ENCODE results near the gene MON1A. TPM values are rescaled to one million over a fixed set of nuclear protein-coding genes. Genes with fewer than 3 reads are reported as not detected.
"Not testable (repeated sequence)": the region's sequence is repeated elsewhere in the genome, so short reads cannot be mapped to it uniquely, and the experiment has no call there.

The MON1A gene
- total RNA-seq, 1 donor from 2014 or later: 12.4 TPM

DNA sequence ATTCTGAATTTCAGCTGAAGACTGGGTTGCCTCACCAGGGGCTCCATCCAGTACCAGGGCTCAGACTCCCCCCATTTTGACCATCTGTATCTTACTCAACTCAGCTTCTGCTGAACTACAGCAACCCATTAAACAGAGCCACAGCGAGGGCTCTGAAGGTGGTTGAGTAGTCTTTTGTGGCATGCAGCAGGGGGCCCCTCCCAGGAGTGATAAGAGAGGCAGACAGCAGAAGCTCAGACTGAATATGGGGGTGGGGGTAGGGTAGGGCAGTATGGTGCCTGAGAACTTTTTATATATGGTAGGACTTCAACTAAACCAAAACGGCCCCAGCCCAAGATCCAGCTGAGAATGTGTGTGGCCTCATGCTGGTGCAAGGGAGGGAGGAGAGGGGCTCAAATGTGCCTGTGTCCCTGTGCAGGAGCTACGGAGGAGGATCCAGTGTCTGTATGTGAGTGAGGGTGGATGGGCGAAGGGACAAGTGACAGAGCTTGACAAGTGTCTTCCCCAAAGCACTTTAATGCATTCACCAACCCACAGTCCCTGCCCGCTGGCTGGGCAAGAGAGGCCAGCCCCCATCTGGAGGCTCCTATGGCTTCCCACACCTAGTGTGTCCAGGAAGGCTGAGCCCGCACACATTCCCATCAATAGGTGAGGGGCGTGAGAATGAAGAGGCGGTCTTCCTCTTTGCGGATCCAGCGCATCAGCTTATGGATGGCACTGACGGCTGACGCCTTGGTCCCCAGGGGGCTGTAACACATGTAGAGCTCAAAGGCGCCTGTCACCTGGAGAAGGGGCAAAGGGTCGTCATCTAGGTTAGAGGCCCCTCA lies 21.0 kb downstream of the MON1A start:
- Histone ChIP-seq H3K4me2 (ENCODE audit: low read length) (no peak overlapping the region), H3K4me3 (ENCODE audit: insufficient read depth, low read depth, low read length) (no peak overlapping the region), H3K9me3 (ENCODE audit: insufficient read depth, low read depth, low read length) (no peaks in the 10 kb centered on the region), H3K36me3 (ENCODE audit: insufficient read depth, low read length) (peaks cover 2% of the 10 kb centered on the region), H2AFZ (ENCODE audit: low read depth, low read length) (no peak overlapping the region), H3K4me1 (ENCODE audit: insufficient read depth, low read length) (peaks cover 6% of the 10 kb centered on the region), H3K9ac (ENCODE audit: low read length) (no peak overlapping the region), H3K79me2 (ENCODE audit: insufficient read depth, low read length) (no peaks in the 10 kb centered on the region), H4K20me1 (ENCODE audit: insufficient read depth, low read length) (peaks cover 3% of the 10 kb centered on the region), H3K27me3 (ENCODE audit: insufficient read depth, low read length) (no peaks in the 10 kb centered on the region), H3K27ac (ENCODE audit: low read depth, low read length) (no peak overlapping the region)
- Mint-ChIP-seq H3K9me3 (ENCODE audit: unreplicated experiment) (peaks cover 2% of the 10 kb centered on the region), H3K4me1 (ENCODE audit: low read depth, unreplicated experiment) (peaks cover 6% of the 10 kb centered on the region), H3K27me3 (ENCODE audit: low read depth, unreplicated experiment) (peaks cover 32% of the 10 kb centered on the region), H3K36me3 (ENCODE audit: low read depth, unreplicated experiment) (peaks cover 25% of the 10 kb centered on the region), H3K4me3 (ENCODE audit: unreplicated experiment) (peak overlapping the region; percentile 8), H3K27ac (ENCODE audit: unreplicated experiment) (no peak overlapping the region)
- DNase-seq (ENCODE audit: low read depth) (no peak), FAIRE-seq (no peak)
- TF ChIP-seq EZH2 (IDR thresholded peaks at IDR 0.05; ENCODE audit: insufficient read depth, low read length): no peak

DNA sequence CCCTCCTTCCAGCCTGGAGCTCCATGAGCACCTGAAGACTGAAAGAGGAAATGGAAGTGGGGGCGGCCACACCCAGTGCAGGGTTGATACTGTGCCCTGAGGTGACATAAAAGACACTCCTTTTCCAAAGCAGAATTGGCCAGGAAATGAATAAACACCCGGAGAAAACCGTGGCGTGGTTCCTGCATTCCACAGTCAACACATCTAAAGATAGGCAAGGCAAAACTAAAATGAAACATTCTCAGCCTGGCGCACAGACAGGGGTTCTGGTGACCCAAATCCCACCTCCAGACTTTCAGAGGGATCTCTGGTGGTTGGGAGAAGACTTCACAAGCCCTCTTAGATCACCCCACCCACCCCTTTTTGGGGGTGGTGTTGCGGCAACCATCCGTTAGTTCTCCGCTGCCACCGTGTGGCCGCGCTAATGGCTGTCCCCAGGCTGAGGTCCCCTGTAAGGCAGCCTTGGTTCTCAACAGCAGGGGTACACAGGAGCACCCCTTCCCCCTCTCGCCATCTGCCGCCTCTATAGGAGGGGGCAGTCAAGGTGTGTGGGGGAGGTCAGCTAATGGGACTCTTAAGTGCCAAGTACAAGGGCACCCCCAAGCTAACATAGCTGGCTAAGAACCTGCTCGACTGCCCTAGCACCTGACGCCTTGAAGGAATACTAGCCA lies 23.4 kb downstream of the MON1A start:
- Histone ChIP-seq H3K9me3 (ENCODE audit: insufficient read depth, low read depth, low read length) (no peaks in the 10 kb centered on the region), H3K27ac (ENCODE audit: low read depth, low read length) (no peak overlapping the region), H2AFZ (ENCODE audit: low read depth, low read length) (peak overlapping the region; percentile 66), H3K36me3 (ENCODE audit: insufficient read depth, low read length) (no peaks in the 10 kb centered on the region), H4K20me1 (ENCODE audit: insufficient read depth, low read length) (peaks cover 3% of the 10 kb centered on the region), H3K27me3 (ENCODE audit: insufficient read depth, low read length) (no peaks in the 10 kb centered on the region), H3K79me2 (ENCODE audit: insufficient read depth, low read length) (no peaks in the 10 kb centered on the region), H3K4me3 (ENCODE audit: insufficient read depth, low read depth, low read length) (peak overlapping the region; percentile 48), H3K4me1 (ENCODE audit: insufficient read depth, low read length) (peaks cover 7% of the 10 kb centered on the region), H3K4me2 (ENCODE audit: low read length) (peak overlapping the region; percentile 82), H3K9ac (ENCODE audit: low read length) (peak overlapping the region; percentile 29)
- H3K36me3 Mint-ChIP-seq (ENCODE audit: low read depth, unreplicated experiment): peaks cover 13% of the 10 kb centered on the region
- peaks cover 2% of the 10 kb centered on the region for H3K9me3 Mint-ChIP-seq (ENCODE audit: unreplicated experiment)
- peaks cover 21% of the 10 kb centered on the region for H3K27me3 Mint-ChIP-seq (ENCODE audit: low read depth, unreplicated experiment)
- peak; percentile 26 for DNase-seq (ENCODE audit: low read depth)
- TF ChIP-seq, protein P1, sequence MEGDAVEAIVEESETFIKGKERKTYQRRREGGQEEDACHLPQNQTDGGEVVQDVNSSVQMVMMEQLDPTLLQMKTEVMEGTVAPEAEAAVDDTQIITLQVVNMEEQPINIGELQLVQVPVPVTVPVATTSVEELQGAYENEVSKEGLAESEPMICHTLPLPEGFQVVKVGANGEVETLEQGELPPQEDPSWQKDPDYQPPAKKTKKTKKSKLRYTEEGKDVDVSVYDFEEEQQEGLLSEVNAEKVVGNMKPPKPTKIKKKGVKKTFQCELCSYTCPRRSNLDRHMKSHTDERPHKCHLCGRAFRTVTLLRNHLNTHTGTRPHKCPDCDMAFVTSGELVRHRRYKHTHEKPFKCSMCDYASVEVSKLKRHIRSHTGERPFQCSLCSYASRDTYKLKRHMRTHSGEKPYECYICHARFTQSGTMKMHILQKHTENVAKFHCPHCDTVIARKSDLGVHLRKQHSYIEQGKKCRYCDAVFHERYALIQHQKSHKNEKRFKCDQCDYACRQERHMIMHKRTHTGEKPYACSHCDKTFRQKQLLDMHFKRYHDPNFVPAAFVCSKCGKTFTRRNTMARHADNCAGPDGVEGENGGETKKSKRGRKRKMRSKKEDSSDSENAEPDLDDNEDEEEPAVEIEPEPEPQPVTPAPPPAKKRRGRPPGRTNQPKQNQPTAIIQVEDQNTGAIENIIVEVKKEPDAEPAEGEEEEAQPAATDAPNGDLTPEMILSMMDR (IDR thresholded peaks at IDR 0.05; ENCODE audit: insufficient read depth, low read depth, low read length): peak; percentile 58
- TF ChIP-seq EZH2 (IDR thresholded peaks at IDR 0.05; ENCODE audit: insufficient read depth, low read length): no peak
- H3K27ac Mint-ChIP-seq (ENCODE audit: unreplicated experiment): no peak overlapping the region
- peak overlapping the region; percentile 27 for H3K4me3 Mint-ChIP-seq (ENCODE audit: unreplicated experiment)
- peaks cover 6% of the 10 kb centered on the region for H3K4me1 Mint-ChIP-seq (ENCODE audit: low read depth, unreplicated experiment)
- FAIRE-seq: no peak

DNA sequence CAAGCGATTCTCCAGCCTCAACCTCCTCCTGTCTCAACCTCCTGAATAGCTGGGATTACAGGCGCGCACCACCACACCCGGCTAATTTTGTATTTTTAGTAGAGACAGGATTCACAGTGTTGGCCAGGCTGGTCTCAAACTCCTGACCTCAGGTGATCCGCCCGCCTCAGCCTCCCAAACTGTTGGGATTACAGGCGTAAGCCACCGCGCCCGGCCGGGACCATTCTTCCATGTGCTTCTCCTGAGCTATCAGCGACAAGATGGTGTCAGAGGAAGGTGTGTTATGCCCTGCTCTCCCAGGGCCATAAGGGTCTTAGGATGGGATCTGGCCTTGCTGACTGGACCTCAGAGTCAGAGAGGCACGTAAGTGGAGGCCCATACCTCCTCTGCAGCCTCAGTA lies 25.2 kb downstream of the MON1A start:
- H3K79me2 ChIP-seq (ENCODE audit: insufficient read depth, low read length); H2AFZ ChIP-seq (ENCODE audit: low read depth, low read length); DNase-seq (ENCODE audit: low read depth); H3K4me2 ChIP-seq (ENCODE audit: low read length); H3K4me1 Mint-ChIP-seq (ENCODE audit: low read depth, unreplicated experiment); FAIRE-seq; H3K27me3 ChIP-seq (ENCODE audit: insufficient read depth, low read length); H3K36me3 ChIP-seq (ENCODE audit: insufficient read depth, low read length); H3K9ac ChIP-seq (ENCODE audit: low read length); H3K9me3 ChIP-seq (ENCODE audit: insufficient read depth, low read depth, low read length); H3K4me3 ChIP-seq (ENCODE audit: insufficient read depth, low read depth, low read length); H4K20me1 ChIP-seq (ENCODE audit: insufficient read depth, low read length); H3K27ac ChIP-seq (ENCODE audit: low read depth, low read length); H3K9me3 Mint-ChIP-seq (ENCODE audit: unreplicated experiment); H3K27me3 Mint-ChIP-seq (ENCODE audit: low read depth, unreplicated experiment); H3K36me3 Mint-ChIP-seq (ENCODE audit: low read depth, unreplicated experiment); H3K27ac Mint-ChIP-seq (ENCODE audit: unreplicated experiment); H3K4me3 Mint-ChIP-seq (ENCODE audit: unreplicated experiment): not testable (repeated sequence)
- peaks cover 15% of the 10 kb centered on the region for H3K4me1 ChIP-seq (ENCODE audit: insufficient read depth, low read length)
